ENCODE data around the gene UBE2O.

DNA sequence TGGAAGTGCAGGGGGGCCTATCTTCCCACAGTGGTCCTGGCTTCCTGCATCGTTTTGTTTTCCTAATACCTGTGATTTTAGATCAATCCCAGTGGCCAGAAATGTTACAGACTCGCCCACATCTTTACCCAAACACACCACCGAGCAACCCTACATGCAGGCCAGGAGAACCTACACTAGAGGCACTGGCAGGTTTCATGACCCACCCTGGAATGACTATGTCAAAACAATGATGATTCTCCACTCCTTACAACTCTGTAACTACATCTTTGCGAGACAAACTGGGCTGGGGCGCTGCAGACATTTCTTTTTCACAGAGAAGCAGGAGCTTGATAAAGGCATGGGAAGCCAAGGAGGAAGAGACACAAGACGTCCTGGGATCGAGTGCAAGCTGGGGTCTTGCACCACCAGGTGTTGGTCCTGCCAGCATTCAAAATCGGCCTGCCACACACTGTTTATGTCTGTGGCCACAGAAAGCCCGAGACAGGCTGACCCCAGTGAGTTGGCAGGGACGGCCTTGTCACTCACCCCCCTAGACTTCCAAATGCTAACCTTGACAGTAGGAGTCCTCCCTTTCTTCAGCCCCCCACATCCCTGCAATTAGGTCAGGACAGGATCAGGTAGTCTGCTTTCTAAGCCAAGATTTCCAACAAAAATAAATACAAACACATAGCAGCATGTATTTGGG is 32.5 kb downstream of the UBE2O start:
- TF ChIP-seq, protein P1, sequence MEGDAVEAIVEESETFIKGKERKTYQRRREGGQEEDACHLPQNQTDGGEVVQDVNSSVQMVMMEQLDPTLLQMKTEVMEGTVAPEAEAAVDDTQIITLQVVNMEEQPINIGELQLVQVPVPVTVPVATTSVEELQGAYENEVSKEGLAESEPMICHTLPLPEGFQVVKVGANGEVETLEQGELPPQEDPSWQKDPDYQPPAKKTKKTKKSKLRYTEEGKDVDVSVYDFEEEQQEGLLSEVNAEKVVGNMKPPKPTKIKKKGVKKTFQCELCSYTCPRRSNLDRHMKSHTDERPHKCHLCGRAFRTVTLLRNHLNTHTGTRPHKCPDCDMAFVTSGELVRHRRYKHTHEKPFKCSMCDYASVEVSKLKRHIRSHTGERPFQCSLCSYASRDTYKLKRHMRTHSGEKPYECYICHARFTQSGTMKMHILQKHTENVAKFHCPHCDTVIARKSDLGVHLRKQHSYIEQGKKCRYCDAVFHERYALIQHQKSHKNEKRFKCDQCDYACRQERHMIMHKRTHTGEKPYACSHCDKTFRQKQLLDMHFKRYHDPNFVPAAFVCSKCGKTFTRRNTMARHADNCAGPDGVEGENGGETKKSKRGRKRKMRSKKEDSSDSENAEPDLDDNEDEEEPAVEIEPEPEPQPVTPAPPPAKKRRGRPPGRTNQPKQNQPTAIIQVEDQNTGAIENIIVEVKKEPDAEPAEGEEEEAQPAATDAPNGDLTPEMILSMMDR (IDR thresholded peaks at IDR 0.05; ENCODE audit: borderline replicate concordance, extremely low read depth, low read length, poor library complexity, severe bottlenecking): no peak
- no peak for TF ChIP-seq EZH2 (IDR thresholded peaks at IDR 0.05; ENCODE audit: borderline replicate concordance, low read depth, low read length, severe bottlenecking)
